Activated CD4-positive, alpha-beta T cell treated with anti-CD3 and anti-CD28 coated beads for 36 hours (primary cell): ENCODE measurements around the gene PCCA. TPM values are rescaled to one million over a fixed set of nuclear protein-coding genes. Genes with fewer than 3 reads are reported as not detected.

Source experiments
- ATAC-seq: fragments of 200-7000 bp; cut with Tn5 transposase; one replicate; pipeline ENCODE4 v1.10.0; 2021; ENCODE audit warnings: mild to moderate bottlenecking, moderate library complexity
- CTCF ChIA-PET: fragments of 350-600 bp; sonication (Branson Sonifier 250); formaldehyde crosslinking; loops from one replicate; lab custom pipeline; 2021; ENCODE audit warnings: antibody characterized with exemption; lab: Charles Lee
- POLR2A ChIA-PET: fragments of 350-600 bp; sonication (Branson Sonifier 250); formaldehyde crosslinking; loops from one replicate; lab custom pipeline; 2021; ENCODE audit warnings: antibody characterized with exemption, inconsistent platforms; lab: Charles Lee
- DNase-seq: peaks from one replicate; pipeline ENCODE4 v3.0.0-alpha.2; 2020
- H3K27ac Mint-ChIP-seq: one replicate; pipeline ENCODE4 v1.8.0; 2021; ENCODE audit warnings: mixed read lengths
- H3K27me3 Mint-ChIP-seq: one replicate; pipeline ENCODE4 v1.8.0; 2021; ENCODE audit warnings: mixed read lengths
- H3K36me3 Mint-ChIP-seq: one replicate; pipeline ENCODE4 v1.8.0; 2021; ENCODE audit warnings: low read depth, mixed read lengths
- H3K4me1 Mint-ChIP-seq: one replicate; pipeline ENCODE4 v1.8.0; 2021; ENCODE audit warnings: mixed read lengths
- H3K4me3 Mint-ChIP-seq: one replicate; pipeline ENCODE4 v1.8.0; 2021; ENCODE audit warnings: mild to moderate bottlenecking, moderate library complexity, mixed read lengths
- H3K9me3 Mint-ChIP-seq: one replicate; pipeline ENCODE4 v1.8.0; 2021; ENCODE audit warnings: low read depth, mixed read lengths
- intact Hi-C, 2 experiments: fragments of 100-400 bp; cut with DNase I in 1 of 2; cut with micrococcal nuclease in 1 of 2; formaldehyde crosslinking; loops; one replicate each; pipeline versions ENCODE4 v1.14.2 to v1.15.1; 2022 to 2024; cut with DNase I, micrococcal nuclease
- total RNA-seq, 2 experiments: library from RNA; stranded (reverse); gene quantifications; one replicate each; pipeline ENCODE4 v1.2.3, GENCODE V29; 2021

The PCCA gene
- total RNA-seq, 2 experiments from 2014 or later, result 5.8 to 7.3 TPM

GRCh38 chr13:100515410-100515800 is 426.5 kb downstream of the PCCA start:
- Mint-ChIP-seq H3K27ac (no peak overlapping the region), H3K4me3 (no peak overlapping the region), H3K27me3 (no peaks in the 10 kb centered on the region), H3K4me1 (peaks cover 10% of the 10 kb centered on the region), H3K9me3 (no peaks in the 10 kb centered on the region), H3K36me3 (no peaks in the 10 kb centered on the region)
- no peak for DNase-seq
- POLR2A ChIA-PET, result no interaction called here
- no peak for ATAC-seq
- intact Hi-C loops, result loop anchor here (1.0 to 10.0 kb wide), 3 partner anchors 281 to 599 kb away; partner anchors contain the start of gene ZIC2 (in 1 of the 2)
- CTCF ChIA-PET, result interaction anchor here (0.6 to 3.1 kb wide), 32 partner anchors 9 to 859 kb away, joined by 3 to 22 read pairs (median 3); partner anchors contain the start of gene PCCA

- H3K4me1 Mint-ChIP-seq, result peaks cover 14% of the 10 kb centered on the region
- intact Hi-C loops, result loop anchor here (1.0 to 10.0 kb wide), 2 partner anchors 307 to 532 kb away; partner anchors contain the start of gene ZIC2 (in 1 of the 2)
- H3K27ac Mint-ChIP-seq, result no peak overlapping the region
- no peaks in the 10 kb centered on the region for H3K36me3 Mint-ChIP-seq
- ATAC-seq (no peak), DNase-seq (no peak)
- no peak overlapping the region for H3K4me3 Mint-ChIP-seq
- H3K9me3 Mint-ChIP-seq, result no peaks in the 10 kb centered on the region
- H3K27me3 Mint-ChIP-seq, result no peaks in the 10 kb centered on the region
- ChIA-PET CTCF (interaction anchor here (0.6 to 1.8 kb wide), 6 partner anchors 10 to 1011 kb away, joined by 3 to 6 read pairs (median 3); no protein-coding TSS in a partner anchor), POLR2A (no interaction called here)
Observed at GRCh38 chr13:100517135-100517534, 428.2 kb downstream of the PCCA start.

- DNase-seq, result peak; percentile 17
- no peaks in the 10 kb centered on the region for H3K27me3 Mint-ChIP-seq
- POLR2A ChIA-PET, result no interaction called here
Observed at GRCh38 chr13:100517728-100518127, 428.8 kb downstream of the PCCA start.

GRCh38 chr13:100518394-100519062 is 429.6 kb downstream of the PCCA start:
- ATAC-seq (no peak), DNase-seq (no peak)
- no peak overlapping the region for H3K4me3 Mint-ChIP-seq
- no peaks in the 10 kb centered on the region for H3K9me3 Mint-ChIP-seq
- no peaks in the 10 kb centered on the region for H3K36me3 Mint-ChIP-seq
- POLR2A ChIA-PET, result no interaction called here
- H3K4me1 Mint-ChIP-seq, result peaks cover 14% of the 10 kb centered on the region
- H3K27me3 Mint-ChIP-seq, result no peaks in the 10 kb centered on the region
- CTCF ChIA-PET, result interaction anchor here (0.6 kb wide), 1 partner anchor 67 kb away, joined by 3 read pairs; no protein-coding TSS in a partner anchor
- no peak overlapping the region for H3K27ac Mint-ChIP-seq
- intact Hi-C loops, result loop anchor here in 1 of 2 experiments (10.0 kb wide), 1 partner anchor 534 kb away; the partner anchor contains the start of gene ZIC2

More at GRCh38 chr13:100517728-100518127, 428.8 kb downstream of the PCCA start:
- CTCF ChIA-PET, result interaction anchor here (0.6 to 1.8 kb wide), 5 partner anchors 10 to 1011 kb away, joined by 3 to 6 read pairs (median 3); no protein-coding TSS in a partner anchor
- intact Hi-C loops, result loop anchor here (1.0 to 10.0 kb wide), 2 partner anchors 307 to 533 kb away; partner anchors contain the start of gene ZIC2 (in 1 of the 2)
- no peaks in the 10 kb centered on the region for H3K9me3 Mint-ChIP-seq
- no peaks in the 10 kb centered on the region for H3K36me3 Mint-ChIP-seq
- no peak overlapping the region for H3K4me3 Mint-ChIP-seq
- peaks cover 14% of the 10 kb centered on the region for H3K4me1 Mint-ChIP-seq
- ATAC-seq, result peak; percentile 51
- no peak overlapping the region for H3K27ac Mint-ChIP-seq

- no peaks in the 10 kb centered on the region for H3K27me3 Mint-ChIP-seq
- CTCF ChIA-PET, result interaction anchor here (0.6 kb wide), 1 partner anchor 58 kb away, joined by 3 read pairs; no protein-coding TSS in a partner anchor
Observed at GRCh38 chr13:100519626-100520025, 430.7 kb downstream of the PCCA start.

GRCh38 chr13:100520936-100521850 is 432.3 kb downstream of the PCCA start:
- Mint-ChIP-seq H3K27me3 (no peaks in the 10 kb centered on the region), H3K36me3 (no peaks in the 10 kb centered on the region), H3K9me3 (no peaks in the 10 kb centered on the region), H3K27ac (no peak overlapping the region), H3K4me1 (peaks cover 14% of the 10 kb centered on the region), H3K4me3 (no peak overlapping the region)
- ATAC-seq (no peak), DNase-seq (no peak)
- ChIA-PET POLR2A (no interaction called here), CTCF (no interaction called here)
- intact Hi-C loops, result no loop called here

More at GRCh38 chr13:100519626-100520025, 430.7 kb downstream of the PCCA start:
- Mint-ChIP-seq H3K9me3 (no peaks in the 10 kb centered on the region), H3K4me1 (peaks cover 14% of the 10 kb centered on the region), H3K36me3 (no peaks in the 10 kb centered on the region), H3K4me3 (no peak overlapping the region), H3K27ac (no peak overlapping the region)
- intact Hi-C loops, result loop anchor here in 1 of 2 experiments (10.0 kb wide), 1 partner anchor 535 kb away; the partner anchor contains the start of gene ZIC2
- DNase-seq (no peak), ATAC-seq (no peak)
- POLR2A ChIA-PET, result no interaction called here

GRCh38 chr13:100521851-100522617 is 433.1 kb downstream of the PCCA start:
- DNase-seq (no peak), ATAC-seq (no peak)
- POLR2A ChIA-PET, result no interaction called here
- no peak overlapping the region for H3K27ac Mint-ChIP-seq
- no peaks in the 10 kb centered on the region for H3K9me3 Mint-ChIP-seq
- H3K36me3 Mint-ChIP-seq, result no peaks in the 10 kb centered on the region
- peaks cover 14% of the 10 kb centered on the region for H3K4me1 Mint-ChIP-seq
- H3K27me3 Mint-ChIP-seq, result no peaks in the 10 kb centered on the region
- CTCF ChIA-PET, result interaction anchor here (3.7 kb wide), 1 partner anchor 8 kb away, joined by 22 read pairs; no protein-coding TSS in a partner anchor
- H3K4me3 Mint-ChIP-seq, result no peak overlapping the region
- intact Hi-C loops, result no loop called here

GRCh38 chr13:100522618-100523309 is 433.9 kb downstream of the PCCA start:
- Mint-ChIP-seq H3K9me3 (no peaks in the 10 kb centered on the region), H3K36me3 (no peaks in the 10 kb centered on the region), H3K27me3 (no peaks in the 10 kb centered on the region), H3K27ac (no peak overlapping the region), H3K4me3 (no peak overlapping the region), H3K4me1 (peaks cover 9% of the 10 kb centered on the region)
- no peak for ATAC-seq
- intact Hi-C loops, result no loop called here
- ChIA-PET CTCF (interaction anchor here (3.7 kb wide), 1 partner anchor 8 kb away, joined by 22 read pairs; no protein-coding TSS in a partner anchor), POLR2A (no interaction called here)
- DNase-seq, result no peak

- Mint-ChIP-seq H3K27me3 (no peaks in the 10 kb centered on the region), H3K4me1 (peaks cover 4% of the 10 kb centered on the region), H3K4me3 (no peak overlapping the region), H3K27ac (no peak overlapping the region), H3K9me3 (no peaks in the 10 kb centered on the region), H3K36me3 (no peaks in the 10 kb centered on the region)
- DNase-seq (no peak), ATAC-seq (no peak)
- POLR2A ChIA-PET, result no interaction called here
- CTCF ChIA-PET, result interaction anchor here (0.6 to 3.7 kb wide), 2 partner anchors 9 to 30 kb away, joined by 3 to 22 read pairs; no protein-coding TSS in a partner anchor
- intact Hi-C loops, result no loop called here
Observed at GRCh38 chr13:100523411-100523810, 434.5 kb downstream of the PCCA start.

GRCh38 chr13:100523981-100524386 is 435.1 kb downstream of the PCCA start:
- no peak for DNase-seq

More at GRCh38 chr13:100523981-100524386, 435.1 kb downstream of the PCCA start:
- ATAC-seq, result no peak
- Mint-ChIP-seq H3K4me1 (peaks cover 4% of the 10 kb centered on the region), H3K36me3 (no peaks in the 10 kb centered on the region), H3K4me3 (no peak overlapping the region), H3K27ac (no peak overlapping the region), H3K9me3 (no peaks in the 10 kb centered on the region), H3K27me3 (no peaks in the 10 kb centered on the region)
- POLR2A ChIA-PET, result interaction anchor here (0.7 kb wide), 1 partner anchor 473 kb away, joined by 3 read pairs; no protein-coding TSS in a partner anchor
- CTCF ChIA-PET, result interaction anchor here (0.6 to 3.7 kb wide), 2 partner anchors 9 to 29 kb away, joined by 3 to 22 read pairs; no protein-coding TSS in a partner anchor
- intact Hi-C loops, result no loop called here
